K562 (cell line): Measurements from ENCODE around the gene ELAC1. TPM values are rescaled to one million over a fixed set of nuclear protein-coding genes. Genes with fewer than 3 reads are reported as not detected.

Source experiments
- BRD4 ChIP-seq: fragments of 200-600 bp; sonication (generic); IDR thresholded peaks from 2 replicates; pipeline ENCODE4 v1.6.1; 2017; ENCODE audit warnings: inconsistent platforms
- CCNT2 ChIP-seq: IDR thresholded peaks from 2 replicates; pipeline ENCODE4 v1.6.1; 2011; ENCODE audit warnings: borderline replicate concordance, low read depth, mild to moderate bottlenecking, moderate library complexity, mixed read lengths, low read length; ENCODE audit not compliant: insufficient read length; ENCODE audit errors: extremely low read depth
- CREB3L1 ChIP-seq: fragments of 450-650 bp; IDR thresholded peaks from 2 replicates; pipeline ENCODE4 v1.6.1; 2014; ENCODE audit warnings: low read depth, mild to moderate bottlenecking, moderate library complexity, borderline replicate concordance
- CREM ChIP-seq: IDR thresholded peaks from 2 replicates; pipeline ENCODE4 v1.6.1; 2014; ENCODE audit warnings: antibody characterized with exemption, low read depth
- E2F3 ChIP-seq: fragments of 250-450 bp; sonication (Bioruptor Pico); IDR thresholded peaks from 2 replicates; pipeline ENCODE4 v1.4.0; 2020; ENCODE audit warnings: mild to moderate bottlenecking
- ELF1 ChIP-seq: fragments of 200-800 bp; sonication (Bioruptor generic); IDR thresholded peaks from 2 replicates; pipeline ENCODE4 v1.6.1; 2016; ENCODE audit warnings: missing genetic modification characterization, missing compliant biosample characterization
- ESRRA ChIP-seq: fragments of 450-650 bp; IDR thresholded peaks from 2 replicates; pipeline ENCODE4 v1.6.1; 2014; ENCODE audit warnings: low read depth, mild to moderate bottlenecking, moderate library complexity, borderline replicate concordance
- HNRNPUL1 ChIP-seq: fragments of 200-400 bp; formaldehyde crosslinking; IDR thresholded peaks from 2 replicates; pipeline ENCODE4 v1.6.1; 2017; ENCODE audit warnings: low read length
- PHB2 ChIP-seq: fragments of 450-650 bp; IDR thresholded peaks from 2 replicates; pipeline ENCODE4 v1.6.1; 2017; ENCODE audit warnings: low read depth
- PHF8 ChIP-seq: fragments of 200-600 bp; sonication (generic); IDR thresholded peaks from 2 replicates; pipeline ENCODE4 v1.6.1; 2012; ENCODE audit warnings: mixed run types, mild to moderate bottlenecking, inconsistent platforms, low read length, moderate library complexity, borderline replicate concordance
- RBFOX2 ChIP-seq: fragments of 200-400 bp; formaldehyde crosslinking; IDR thresholded peaks from 2 replicates; pipeline ENCODE4 v1.6.1; 2017; ENCODE audit warnings: low read depth, mild to moderate bottlenecking, low read length, moderate library complexity
- SMAD1 ChIP-seq: fragments of 150-350 bp; IDR thresholded peaks from 2 replicates; pipeline ENCODE4 v1.6.1; 2014; ENCODE audit warnings: low read length, low read depth; ENCODE audit not compliant: partially characterized antibody
- SMAD4 ChIP-seq: fragments of 250-450 bp; sonication (Bioruptor Pico); conservative IDR thresholded peaks from 2 replicates; pipeline ENCODE4 v1.8.0; 2021; ENCODE audit warnings: inconsistent platforms, mild to moderate bottlenecking, moderate library complexity
- TFAM ChIP-seq: fragments of 250-450 bp; sonication (Bioruptor Pico); conservative IDR thresholded peaks from 2 replicates; pipeline ENCODE4 v1.5.0; 2021; ENCODE audit warnings: mild to moderate bottlenecking, moderate library complexity
- TFE3 ChIP-seq: fragments of 450-650 bp; formaldehyde crosslinking; IDR thresholded peaks from 2 replicates; pipeline ENCODE4 v1.4.0; 2020; ENCODE audit warnings: mild to moderate bottlenecking, mixed read lengths
- U2AF1 ChIP-seq: fragments of 200-400 bp; formaldehyde crosslinking; optimal IDR thresholded peaks from 2 replicates; pipeline ENCODE3; 2017; ENCODE audit warnings: mild to moderate bottlenecking, low read depth, low read length, moderate library complexity
- ZNF740 ChIP-seq, 3 experiments: fragments of 200-800 bp in 1 of 3; sonication (Bioruptor generic) in 1 of 3; sonication (generic) in 1 of 3; formaldehyde crosslinking in 1 of 3; IDR thresholded peaks; 2 replicates each; pipeline versions ENCODE4 v1.6.1 to v1.8.0; 2016 to 2022; ENCODE audit warnings: mild to moderate bottlenecking in 2 of 3, missing compliant biosample characterization in 2 of 3, missing genetic modification characterization in 2 of 3, missing genetic modification reagents in 1 of 3
- polyA plus RNA-seq, 8 experiments: library from polyadenylated mRNA; depleted of rRNA in 4 of 8; stranded (reverse) in 5 of 8; unstranded in 3 of 8; fragments of >200 nt; fragmentation: Nextera tagmentation in 2 of 8; fragmentation: Illumina TruSeq in 1 of 8; extraction: Ambion mirVana in 2 of 8; extraction: Trizol in 1 of 8; gene quantifications; 2 replicates each; pipeline versions ENCODE4 v1.2.1 to v1.2.3, GENCODE V29; 2011 to 2014; ENCODE audit warnings: inconsistent platforms in 1 of 8, missing spikeins in 1 of 8
- total RNA-seq, 7 experiments: library from RNA; depleted of rRNA in 6 of 7; stranded (reverse); fragments of >200 nt in 6 of 7; fragmentation: Illumina TruSeq in 2 of 7; extraction: Trizol in 2 of 7; gene quantifications; 2 replicates each; pipeline versions ENCODE4 v1.2.1 to v1.2.3, GENCODE V29; 2011 to 2021; ENCODE audit warnings: low replicate concordance in 1 of 7
- TF ChIP-seq, protein P1 (sequence below): fragments of 450-650 bp; IDR thresholded peaks from 2 replicates; pipeline ENCODE4 v1.6.1; 2016; ENCODE audit warnings: mild to moderate bottlenecking

ELAC1 gene
- total and polyA plus RNA-seq, 9 of the 15 experiments (the other 6 are each of a cell fraction or from before 2014, with no cell fraction given), result 3.7 to 7.7 (median 4.9) TPM

DNA sequence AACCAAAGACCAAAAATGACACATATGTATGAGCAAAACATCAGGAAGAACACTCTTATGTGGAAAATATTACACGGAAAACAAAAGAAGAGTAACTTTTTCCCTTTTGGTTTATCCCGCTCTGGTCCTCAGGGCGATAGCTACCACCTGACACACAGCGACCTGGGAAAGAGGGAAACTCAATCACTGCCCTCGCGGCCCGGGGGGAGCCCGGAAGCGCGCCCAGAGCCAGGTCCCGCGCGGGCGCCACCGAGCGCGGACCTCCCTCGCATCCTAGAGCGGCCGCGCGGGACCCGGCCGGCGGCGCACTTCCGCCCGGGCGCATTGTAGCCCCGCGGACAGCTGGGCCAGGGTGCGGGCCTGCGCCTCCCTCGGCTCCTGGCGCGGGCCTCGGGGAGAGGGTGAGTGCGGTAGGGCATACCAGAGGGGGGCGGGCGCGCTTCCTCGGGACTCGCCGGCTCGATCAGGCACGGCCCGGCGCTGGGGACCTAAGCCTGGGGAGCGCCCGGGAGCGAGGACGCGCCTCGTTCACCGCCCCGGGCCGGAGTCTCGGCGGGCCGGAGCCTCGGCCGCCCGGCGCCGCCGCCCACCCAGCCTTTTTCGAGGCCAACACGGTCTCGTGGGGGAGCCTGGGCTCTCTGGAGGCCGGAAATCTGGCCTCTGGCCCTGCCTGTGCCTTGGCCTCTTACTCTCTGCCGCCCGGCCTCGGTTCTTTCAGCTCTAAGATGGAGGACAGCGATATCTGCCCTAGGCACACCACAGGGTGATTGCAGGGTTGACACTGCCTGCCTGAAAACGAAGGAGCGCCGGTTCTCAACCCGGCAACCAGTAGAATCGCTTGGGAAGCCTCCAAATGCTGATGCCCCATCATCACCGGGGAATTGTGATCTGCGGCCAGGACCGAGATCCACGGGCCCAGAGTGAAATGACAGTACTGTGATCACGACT lies at the start of gene ELAC1 (continued):
- TF ChIP-seq SMAD4 (CRISPR knock-in tag) (0 out of 2 replicates have a peak, but pooled peaks have one; percentile 19), E2F3 (CRISPR knock-in tag) (peak; percentile 39; the same call in 1 of the 2 replicates), PHB2 (no peak), RBFOX2 (peak; percentile 96), CREB3L1 (peak; percentile 64; the same call in 1 of the 2 replicates), TFAM (CRISPR knock-in tag) (no peak), U2AF1 (peak; percentile 51), ELF1 (peak; percentile 94), HNRNPUL1 (no peak), BRD4 (peak; percentile 60; the same call in 1 of the 2 replicates), CREM (peak; percentile 67), ZNF740 (CRISPR knock-in tag; IDR thresholded peaks at IDR 0.05) (no peak), ZNF740 (tag; IDR thresholded peaks at IDR 0.05) (peak in 1 of 2 experiments; percentile 70; a peak in 2 of 4 replicates), PHF8 (peak; percentile 94), TFE3 (CRISPR knock-in tag) (no peak), SMAD1 (no peak), CCNT2 (peak; percentile 84), ESRRA (peak; percentile 32; the same call in 1 of the 2 replicates)
- TF ChIP-seq, protein P1, sequence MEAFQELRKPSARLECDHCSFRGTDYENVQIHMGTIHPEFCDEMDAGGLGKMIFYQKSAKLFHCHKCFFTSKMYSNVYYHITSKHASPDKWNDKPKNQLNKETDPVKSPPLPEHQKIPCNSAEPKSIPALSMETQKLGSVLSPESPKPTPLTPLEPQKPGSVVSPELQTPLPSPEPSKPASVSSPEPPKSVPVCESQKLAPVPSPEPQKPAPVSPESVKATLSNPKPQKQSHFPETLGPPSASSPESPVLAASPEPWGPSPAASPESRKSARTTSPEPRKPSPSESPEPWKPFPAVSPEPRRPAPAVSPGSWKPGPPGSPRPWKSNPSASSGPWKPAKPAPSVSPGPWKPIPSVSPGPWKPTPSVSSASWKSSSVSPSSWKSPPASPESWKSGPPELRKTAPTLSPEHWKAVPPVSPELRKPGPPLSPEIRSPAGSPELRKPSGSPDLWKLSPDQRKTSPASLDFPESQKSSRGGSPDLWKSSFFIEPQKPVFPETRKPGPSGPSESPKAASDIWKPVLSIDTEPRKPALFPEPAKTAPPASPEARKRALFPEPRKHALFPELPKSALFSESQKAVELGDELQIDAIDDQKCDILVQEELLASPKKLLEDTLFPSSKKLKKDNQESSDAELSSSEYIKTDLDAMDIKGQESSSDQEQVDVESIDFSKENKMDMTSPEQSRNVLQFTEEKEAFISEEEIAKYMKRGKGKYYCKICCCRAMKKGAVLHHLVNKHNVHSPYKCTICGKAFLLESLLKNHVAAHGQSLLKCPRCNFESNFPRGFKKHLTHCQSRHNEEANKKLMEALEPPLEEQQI, result no peak
